A204.1 (cell line): ENCODE results near the gene RASAL2.
"Not testable (repeated sequence)": the region's sequence is repeated elsewhere in the genome, so short reads cannot be mapped to it uniquely, and the experiment has no call there.

Source experiments
- FAIRE-seq: peaks from 2 replicates; lab custom pipeline; 2012; peaks lifted over from hg19 to GRCh38; lab: Jason Lieb, UNC

Gene RASAL2

DNA sequence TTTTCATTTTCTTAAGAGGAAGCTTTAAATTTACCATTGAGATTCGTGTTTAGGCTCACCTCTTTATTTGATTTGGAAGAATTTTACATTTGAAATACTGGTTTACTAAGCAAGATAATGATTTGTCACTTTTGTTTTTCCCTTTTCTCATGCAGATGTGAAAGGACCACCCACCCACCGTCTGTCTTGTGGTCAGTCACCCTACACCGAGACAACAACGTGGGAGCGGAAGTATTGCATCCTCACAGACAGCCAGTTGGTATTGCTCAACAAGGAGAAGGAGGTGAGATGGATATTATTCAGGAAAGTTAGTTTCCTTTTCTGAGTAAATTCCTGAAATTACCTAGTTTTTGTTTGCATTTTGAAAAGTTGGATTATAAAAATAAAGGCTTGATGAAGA is 189.5 kb downstream of the RASAL2 start:
- no peak for FAIRE-seq

DNA sequence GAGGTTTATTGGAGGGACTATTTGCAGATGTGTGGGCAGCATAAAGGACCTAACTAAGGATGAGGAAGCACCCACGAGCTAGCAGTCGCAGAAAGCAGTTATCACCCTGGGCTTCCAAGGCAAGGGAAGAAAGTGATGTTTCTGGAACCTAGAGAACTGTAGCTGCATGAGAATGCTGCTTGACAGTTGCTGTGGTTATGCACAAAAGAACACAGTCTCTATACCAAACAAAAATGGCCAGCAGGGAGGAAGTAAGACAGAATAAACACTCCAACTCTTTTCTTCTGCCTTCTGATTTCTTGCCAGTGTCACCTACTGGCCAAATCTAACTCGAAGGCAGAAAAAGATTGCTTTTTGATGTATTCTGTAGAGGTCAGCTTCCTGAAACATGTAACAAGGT is 190.2 kb downstream of the RASAL2 start:
- no peak for FAIRE-seq

- FAIRE-seq: no peak
Observed at GRCh38 chr1:178291166-178291565, 197.3 kb downstream of the RASAL2 start.

- FAIRE-seq: no peak
Observed at GRCh38 chr1:178294654-178295053, 200.8 kb downstream of the RASAL2 start.

DNA sequence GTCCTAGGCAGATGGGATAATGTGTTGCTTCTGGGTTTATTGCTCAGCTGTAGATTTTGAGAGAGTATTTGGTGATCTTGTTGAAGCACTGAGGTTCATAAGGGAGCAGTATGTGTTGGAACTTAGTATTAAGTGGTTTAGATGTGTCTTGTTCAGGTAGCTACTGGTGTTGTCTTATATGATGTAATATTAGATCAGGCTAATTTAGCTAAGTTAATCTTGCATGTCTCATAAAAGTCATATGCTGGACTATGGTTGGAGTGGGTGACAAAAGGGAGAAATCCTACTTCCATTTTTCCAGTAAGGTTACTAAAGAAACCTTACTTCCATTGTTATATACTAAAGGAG is 206.4 kb downstream of the RASAL2 start:
- no peak for FAIRE-seq

DNA sequence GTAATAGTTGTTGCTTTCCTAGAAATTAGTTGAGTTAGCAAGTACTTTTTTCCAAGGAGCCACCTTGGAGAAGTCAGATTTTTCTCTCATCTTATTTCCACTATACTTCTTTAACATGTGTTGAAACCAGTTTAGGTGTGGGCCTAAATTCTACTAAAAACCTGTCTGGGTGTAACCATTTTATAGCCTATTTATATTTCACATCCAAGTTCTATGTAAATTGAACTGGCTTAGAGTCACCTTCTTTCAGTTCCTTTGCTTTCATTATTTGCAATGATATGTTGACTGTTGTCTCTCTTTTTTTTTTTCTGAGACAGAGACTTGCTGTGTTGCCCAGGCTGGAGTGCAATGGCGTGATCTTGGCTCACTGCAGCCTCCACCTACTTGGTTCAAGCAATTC is 207.2 kb downstream of the RASAL2 start:
- no peak for FAIRE-seq

DNA sequence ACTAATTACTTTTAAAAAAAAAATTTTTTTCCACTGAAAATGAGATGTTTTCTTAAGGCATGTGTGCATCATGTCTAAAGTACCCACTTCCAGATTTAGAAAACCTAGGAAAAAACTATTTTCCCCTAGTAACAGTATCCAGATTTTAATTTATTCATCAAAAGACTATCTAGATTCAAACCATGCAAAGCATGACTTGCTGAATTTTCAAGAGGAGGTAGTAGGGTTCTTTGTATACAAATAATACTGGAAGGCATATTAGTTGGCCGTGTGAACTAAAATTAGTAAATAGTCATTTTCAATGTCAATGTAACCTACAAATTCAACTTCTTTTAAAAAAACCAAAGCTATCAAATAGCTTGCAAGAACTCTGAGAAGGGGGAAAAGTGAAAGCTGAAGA is 213.4 kb downstream of the RASAL2 start:
- no peak for FAIRE-seq

- no peak for FAIRE-seq
Observed at GRCh38 chr1:178308438-178308837, 214.5 kb downstream of the RASAL2 start.

DNA sequence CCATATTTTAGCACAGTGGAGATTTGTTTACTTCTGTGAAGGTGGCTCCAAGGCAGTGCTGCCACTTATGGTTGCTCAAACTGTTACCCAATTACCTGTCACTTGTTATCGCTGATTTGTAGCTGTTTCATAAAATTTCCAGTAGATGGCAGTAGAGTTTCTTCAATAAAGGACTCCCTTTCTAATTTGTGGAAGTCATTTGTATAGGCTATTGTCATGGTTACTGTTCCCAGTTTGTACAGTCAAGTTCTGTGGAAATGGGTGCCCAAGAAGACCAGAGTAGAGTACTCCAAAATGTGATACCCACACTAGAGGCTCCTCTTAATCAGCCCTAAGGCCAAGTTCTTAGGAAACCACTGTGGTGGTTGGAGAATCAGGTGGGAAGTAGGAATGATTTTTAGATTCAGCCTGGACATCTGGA is 216.8 kb downstream of the RASAL2 start:
- peak; percentile 95 for FAIRE-seq

- no peak for FAIRE-seq
Observed at GRCh38 chr1:178311164-178311563, 217.3 kb downstream of the RASAL2 start.

- not testable (repeated sequence) for FAIRE-seq
Observed at GRCh38 chr1:178320280-178320982, 226.5 kb downstream of the RASAL2 start.

GRCh38 chr1:178323067-178323466 is 229.2 kb downstream of the RASAL2 start:
- no peak for FAIRE-seq

DNA sequence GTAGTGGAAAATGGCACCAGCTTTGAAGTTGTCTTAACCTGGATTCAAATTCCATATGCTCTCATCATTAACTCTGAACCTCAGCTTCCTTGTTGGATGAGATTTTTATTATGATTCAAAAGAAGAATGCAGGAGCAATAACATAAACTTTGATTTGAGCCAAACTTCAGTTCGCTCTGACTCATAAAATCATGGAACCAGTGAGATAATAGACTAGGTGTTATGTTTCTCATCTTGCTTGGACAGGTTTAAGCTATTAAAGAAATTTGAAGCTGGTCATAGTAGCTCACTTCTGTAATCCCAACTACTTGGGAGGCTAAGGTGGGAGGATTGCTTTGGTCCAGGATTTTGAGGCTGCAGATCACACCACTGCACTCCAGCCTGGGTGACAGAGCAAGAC is 230.1 kb downstream of the RASAL2 start:
- no peak for FAIRE-seq

DNA sequence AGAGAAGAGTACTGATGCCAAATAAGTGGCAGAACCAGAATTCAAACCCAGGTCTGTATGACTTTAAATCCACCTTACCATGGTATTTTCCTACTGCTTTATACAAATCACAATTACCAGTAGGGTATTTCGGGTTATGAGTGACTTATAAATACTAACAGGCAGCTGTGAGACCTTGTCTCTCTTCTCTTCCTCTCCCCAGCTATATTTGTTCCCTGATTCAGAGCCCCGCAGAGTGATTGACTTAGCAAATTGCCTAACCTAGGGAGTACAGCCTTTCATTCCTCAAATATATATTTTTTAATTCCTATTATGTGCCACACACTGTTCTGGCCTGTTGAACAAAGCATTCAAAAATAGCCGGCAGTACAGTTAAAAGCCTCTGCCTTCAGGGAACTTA is 234.8 kb downstream of the RASAL2 start:
- FAIRE-seq: no peak

DNA sequence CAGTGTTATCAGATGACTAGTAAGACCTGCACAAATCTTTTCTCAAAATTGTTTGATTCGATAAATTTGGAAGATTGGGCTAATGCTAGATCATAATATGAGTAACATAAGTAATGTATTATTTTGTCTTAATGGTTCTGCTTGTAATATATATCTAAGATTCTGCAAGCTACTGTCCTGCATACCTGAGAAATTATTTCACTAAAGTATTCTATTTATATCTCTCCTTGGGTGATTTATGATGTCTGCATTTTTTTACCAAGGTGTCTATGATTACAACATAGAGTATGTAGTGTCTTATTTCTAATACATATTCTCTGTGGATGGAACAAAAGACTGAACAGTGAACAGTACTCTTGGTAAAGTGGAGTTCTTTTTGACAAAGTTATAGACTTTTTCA is 236.2 kb downstream of the RASAL2 start:
- no peak for FAIRE-seq

DNA sequence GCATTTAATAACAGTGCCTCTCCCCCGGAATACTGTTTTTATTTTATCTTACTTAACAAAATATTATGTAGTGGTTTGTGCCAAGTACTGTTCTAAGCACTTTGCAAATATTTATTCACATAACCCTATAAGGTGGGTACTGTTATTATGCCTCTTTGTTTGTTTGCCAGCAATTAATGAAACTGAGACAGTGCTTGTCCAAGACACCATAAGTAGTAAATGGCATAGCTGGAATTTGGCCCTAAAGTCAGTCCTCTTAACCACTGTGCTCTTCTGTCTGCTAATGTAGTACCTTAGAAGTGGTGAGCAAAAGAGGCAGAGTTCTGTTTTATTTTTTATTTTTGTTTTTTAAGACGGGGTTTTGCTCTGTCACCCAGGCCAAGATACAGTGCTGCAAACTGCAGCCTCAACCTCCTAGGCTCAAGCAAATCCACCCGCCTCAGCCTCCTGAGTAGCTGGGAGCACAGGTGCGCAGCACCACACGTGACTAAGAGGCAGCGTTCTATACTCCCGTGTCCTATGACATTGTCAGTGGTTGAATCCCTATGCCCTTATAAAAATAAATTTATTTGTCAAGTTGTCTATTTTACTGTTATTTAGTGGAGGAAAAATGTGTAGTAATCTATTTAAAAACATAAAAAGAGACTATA is 237.1 kb downstream of the RASAL2 start:
- no peak for FAIRE-seq

GRCh38 chr1:178335426-178335825 is 241.5 kb downstream of the RASAL2 start:
- no peak for FAIRE-seq

DNA sequence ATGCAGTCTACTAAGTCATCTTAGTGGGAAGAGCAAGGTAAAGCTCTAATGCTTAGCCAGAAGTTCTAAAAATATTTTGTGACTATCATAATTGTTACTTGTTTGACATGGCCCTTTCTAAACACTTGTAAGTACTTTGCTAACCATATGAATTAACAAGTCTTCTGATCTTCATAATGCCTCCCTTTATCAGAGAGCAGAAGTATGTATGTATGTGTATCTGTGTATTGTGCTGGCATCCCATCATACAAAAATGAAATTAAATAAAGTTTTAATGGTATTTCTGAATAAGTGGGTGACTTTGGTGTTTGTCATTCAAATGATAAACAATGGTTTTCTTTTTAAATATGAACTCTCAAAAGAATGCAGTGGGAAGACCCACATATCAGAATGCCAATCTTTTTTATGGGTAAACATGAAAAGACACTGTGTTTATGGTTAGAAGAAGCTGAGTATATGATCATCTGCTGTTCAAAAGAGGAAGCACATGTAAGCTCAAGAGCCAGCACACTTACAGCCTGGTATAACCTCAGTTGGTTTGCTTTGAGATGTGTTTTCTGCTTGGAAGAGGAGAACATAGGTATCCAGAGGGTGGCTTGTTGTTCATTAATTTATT is 243.3 kb downstream of the RASAL2 start:
- no peak for FAIRE-seq

- FAIRE-seq: no peak
Observed at GRCh38 chr1:178339834-178340233, 245.9 kb downstream of the RASAL2 start.

- no peak for FAIRE-seq
Observed at GRCh38 chr1:178341261-178341956, 247.5 kb downstream of the RASAL2 start.

DNA sequence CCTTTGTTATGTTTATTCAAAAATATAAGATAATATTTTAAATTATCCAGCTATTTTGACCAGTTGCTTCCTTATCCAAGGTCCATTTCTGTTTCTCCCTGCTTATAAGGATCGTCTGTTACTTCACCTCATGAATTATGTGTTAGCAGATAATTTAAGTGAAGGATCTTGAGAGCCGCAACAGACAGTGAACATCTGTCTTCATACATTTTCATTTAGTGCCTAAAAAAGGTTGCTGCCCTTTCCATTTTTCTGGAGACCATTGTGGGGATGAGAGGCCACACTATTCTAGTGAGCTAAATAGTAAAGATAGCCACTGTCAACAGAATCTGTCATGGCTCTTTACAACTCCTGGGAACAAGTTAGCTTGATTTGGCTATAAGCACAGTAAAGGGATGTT is 248.8 kb downstream of the RASAL2 start:
- no peak for FAIRE-seq

- no peak for FAIRE-seq
Observed at GRCh38 chr1:178344513-178345091, 250.7 kb downstream of the RASAL2 start.

DNA sequence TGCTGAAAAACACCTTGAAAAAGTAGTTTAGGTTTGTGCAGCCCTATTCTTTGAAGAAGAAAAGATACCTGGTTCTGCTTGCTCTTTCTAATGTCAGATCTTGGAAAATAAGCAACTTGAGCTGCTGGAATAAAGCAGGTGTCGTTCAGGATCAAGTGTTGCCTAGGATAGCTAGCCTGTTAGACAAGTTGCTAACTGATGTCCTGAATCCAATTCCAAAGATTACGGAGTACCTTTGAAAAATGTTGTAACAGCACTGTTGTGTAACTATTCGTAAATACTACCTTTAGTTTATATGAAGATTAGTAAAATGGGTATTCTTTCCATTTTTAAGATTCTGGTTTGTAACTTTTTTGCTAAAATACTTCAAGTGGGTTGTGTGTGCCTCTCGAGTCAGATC is 251.3 kb downstream of the RASAL2 start:
- FAIRE-seq: no peak
